ENCODE data around the gene PLCXD3. TPM values are rescaled to one million over a fixed set of nuclear protein-coding genes. Genes with fewer than 3 reads are reported as not detected.

Gene PLCXD3
- total and polyA plus RNA-seq, 10 of the 15 experiments (the other 5 are each of a cell fraction or from before 2014, with no cell fraction given), result not detected

DNA sequence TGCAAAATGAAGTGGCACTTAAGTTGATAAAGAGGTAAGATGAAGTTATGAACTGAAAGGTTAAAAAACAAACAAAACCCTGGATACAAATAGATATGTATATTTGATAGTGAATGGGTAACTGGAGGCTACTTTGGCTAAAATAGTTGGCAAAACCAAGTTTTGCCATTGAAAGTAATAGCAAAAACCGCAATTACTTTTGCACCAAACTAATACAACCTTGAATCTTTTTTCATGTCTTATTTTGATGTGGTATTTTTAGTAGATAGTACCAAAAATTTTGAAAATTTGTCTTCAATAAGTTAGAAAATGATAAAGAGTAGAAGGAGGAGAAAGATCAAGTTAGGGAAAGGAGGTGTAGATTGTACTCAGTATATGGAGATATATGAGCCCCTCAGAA lies 47.9 kb upstream of the PLCXD3 start:
- intact Hi-C loops (cut with micrococcal nuclease; ENCODE audit: unreplicated experiment) (no loop called here), in situ Hi-C loops (cut with MboI) (no loop called here)
- Histone ChIP-seq H3K9me3 (replicated peaks; ENCODE audit: control insufficient read depth, insufficient read depth, low read length) (no peaks in the 10 kb centered on the region), H3K36me3 (ENCODE audit: control insufficient read depth in 2 of 2, insufficient read depth in 2 of 2, low read length in 1 of 2) (no peaks in the 10 kb centered on the region), H3K9ac (ENCODE audit: control insufficient read depth, insufficient read depth, low read length) (no peak overlapping the region), H4K20me1 (ENCODE audit: control insufficient read depth, insufficient read depth) (no peaks in the 10 kb centered on the region), H3K27me3 (replicated peaks in 1 of 2; ENCODE audit: control insufficient read depth in 2 of 2, insufficient read depth in 2 of 2, low read length in 1 of 2) (no peaks in the 10 kb centered on the region), H3K79me2 (ENCODE audit: control insufficient read depth, insufficient read depth, low read length) (no peaks in the 10 kb centered on the region), H3K4me3 (no peak overlapping the region), H3K4me1 (ENCODE audit: control insufficient read depth, insufficient read depth, low read length) (no peaks in the 10 kb centered on the region), H3K4me2 (ENCODE audit: control insufficient read depth, insufficient read depth) (no peak overlapping the region), H3K27ac (ENCODE audit: control insufficient read depth, insufficient read depth) (no peak overlapping the region), H2AFZ (ENCODE audit: control insufficient read depth, low read depth, low read length) (no peak overlapping the region)
- WGBS (ENCODE audit: insufficient coverage, insufficient replicate concordance, low lambda C conversion rate, missing lambda C conversion rate), result 32% methylated on average over 1 of the region's 1 CpG
- no TSS peak for BruUV-seq (replicated peaks)
- RAD21 ChIA-PET (ENCODE audit: unreplicated experiment), result no interaction called here
- POLR2A ChIA-PET, result no interaction called here
- CTCF ChIA-PET, result no interaction called here
- FAIRE-seq (peak; percentile 35), ATAC-seq (no peak), DNase-seq (ENCODE audit: low read depth, low spot score) (no peak)
- TF ChIP-seq, protein P1, sequence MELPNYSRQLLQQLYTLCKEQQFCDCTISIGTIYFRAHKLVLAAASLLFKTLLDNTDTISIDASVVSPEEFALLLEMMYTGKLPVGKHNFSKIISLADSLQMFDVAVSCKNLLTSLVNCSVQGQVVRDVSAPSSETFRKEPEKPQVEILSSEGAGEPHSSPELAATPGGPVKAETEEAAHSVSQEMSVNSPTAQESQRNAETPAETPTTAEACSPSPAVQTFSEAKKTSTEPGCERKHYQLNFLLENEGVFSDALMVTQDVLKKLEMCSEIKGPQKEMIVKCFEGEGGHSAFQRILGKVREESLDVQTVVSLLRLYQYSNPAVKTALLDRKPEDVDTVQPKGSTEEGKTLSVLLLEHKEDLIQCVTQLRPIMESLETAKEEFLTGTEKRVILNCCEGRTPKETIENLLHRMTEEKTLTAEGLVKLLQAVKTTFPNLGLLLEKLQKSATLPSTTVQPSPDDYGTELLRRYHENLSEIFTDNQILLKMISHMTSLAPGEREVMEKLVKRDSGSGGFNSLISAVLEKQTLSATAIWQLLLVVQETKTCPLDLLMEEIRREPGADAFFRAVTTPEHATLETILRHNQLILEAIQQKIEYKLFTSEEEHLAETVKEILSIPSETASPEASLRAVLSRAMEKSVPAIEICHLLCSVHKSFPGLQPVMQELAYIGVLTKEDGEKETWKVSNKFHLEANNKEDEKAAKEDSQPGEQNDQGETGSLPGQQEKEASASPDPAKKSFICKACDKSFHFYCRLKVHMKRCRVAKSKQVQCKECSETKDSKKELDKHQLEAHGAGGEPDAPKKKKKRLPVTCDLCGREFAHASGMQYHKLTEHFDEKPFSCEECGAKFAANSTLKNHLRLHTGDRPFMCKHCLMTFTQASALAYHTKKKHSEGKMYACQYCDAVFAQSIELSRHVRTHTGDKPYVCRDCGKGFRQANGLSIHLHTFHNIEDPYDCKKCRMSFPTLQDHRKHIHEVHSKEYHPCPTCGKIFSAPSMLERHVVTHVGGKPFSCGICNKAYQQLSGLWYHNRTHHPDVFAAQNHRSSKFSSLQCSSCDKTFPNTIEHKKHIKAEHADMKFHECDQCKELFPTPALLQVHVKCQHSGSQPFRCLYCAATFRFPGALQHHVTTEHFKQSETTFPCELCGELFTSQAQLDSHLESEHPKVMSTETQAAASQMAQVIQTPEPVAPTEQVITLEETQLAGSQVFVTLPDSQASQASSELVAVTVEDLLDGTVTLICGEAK (IDR thresholded peaks at IDR 0.05; ENCODE audit: borderline replicate concordance), result peak; percentile 30; the same call in 1 of the 2 replicates
- TF ChIP-seq KAT2A (conservative IDR thresholded peaks at IDR 0.05; ENCODE audit: control insufficient read depth, low read depth, low read length) (no peak), NFIC (IDR thresholded peaks at IDR 0.05; ENCODE audit: low read depth, low read length) (no peak)
- SMC1A ChIA-PET (ENCODE audit: uncharacterized antibody, unreplicated experiment), result no interaction called here

DNA sequence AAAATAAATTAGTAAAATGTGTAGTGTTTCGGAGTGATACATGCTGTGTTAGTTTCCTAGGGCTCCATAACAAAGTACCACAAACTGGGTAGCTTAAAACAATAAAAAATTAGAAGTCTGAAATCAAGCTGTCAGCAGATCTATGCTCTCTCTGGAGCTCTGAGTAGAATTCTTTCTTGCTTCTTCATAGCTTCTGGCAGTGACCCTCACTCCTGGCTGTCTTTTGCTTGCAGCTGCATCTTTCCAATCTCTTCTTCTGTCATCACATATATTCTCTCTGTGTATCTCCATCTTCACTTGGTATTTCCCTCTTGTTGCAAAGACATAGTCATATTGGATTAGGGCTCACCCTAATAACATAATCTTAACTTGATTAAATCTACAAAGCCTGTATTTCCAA lies 37.6 kb upstream of the PLCXD3 start:
- no peak for DNase-seq (ENCODE audit: low read depth, low spot score)
- in situ Hi-C loops (cut with MboI) (no loop called here), intact Hi-C loops (cut with micrococcal nuclease; ENCODE audit: unreplicated experiment) (no loop called here)
- H3K79me2 ChIP-seq (ENCODE audit: control insufficient read depth, insufficient read depth, low read length), result no peaks in the 10 kb centered on the region
- H3K27me3 ChIP-seq (replicated peaks in 1 of 2; ENCODE audit: control insufficient read depth in 2 of 2, insufficient read depth in 2 of 2, low read length in 1 of 2), result no peaks in the 10 kb centered on the region
- H3K4me1 ChIP-seq (ENCODE audit: control insufficient read depth, insufficient read depth, low read length), result no peaks in the 10 kb centered on the region
- no peaks in the 10 kb centered on the region for H4K20me1 ChIP-seq (ENCODE audit: control insufficient read depth, insufficient read depth)
- H2AFZ ChIP-seq (ENCODE audit: control insufficient read depth, low read depth, low read length), result no peak overlapping the region
- no peak overlapping the region for H3K4me3 ChIP-seq
- TF ChIP-seq SRF (IDR thresholded peaks at IDR 0.05; ENCODE audit: low read depth in 2 of 2, low read length in 2 of 2) (no peak), NBN (IDR thresholded peaks at IDR 0.05) (no peak)
- RAD21 ChIA-PET (ENCODE audit: unreplicated experiment), result no interaction called here
- H3K36me3 ChIP-seq (ENCODE audit: control insufficient read depth in 2 of 2, insufficient read depth in 2 of 2, low read length in 1 of 2), result no peaks in the 10 kb centered on the region
- H3K9me3 ChIP-seq (replicated peaks; ENCODE audit: control insufficient read depth, insufficient read depth, low read length), result no peaks in the 10 kb centered on the region
- WGBS (ENCODE audit: insufficient coverage, insufficient replicate concordance, low lambda C conversion rate, missing lambda C conversion rate), result 0% methylated on average over 1 of the region's 1 CpG
- SMC1A ChIA-PET (ENCODE audit: uncharacterized antibody, unreplicated experiment), result no interaction called here
- CTCF ChIA-PET, result interaction anchor here (1.4 to 1.6 kb wide), 2 partner anchors 10 to 643 kb away, joined by 3 to 4 read pairs; no protein-coding TSS in a partner anchor
- no TSS peak for BruUV-seq (replicated peaks)
- no peak overlapping the region for H3K27ac ChIP-seq (ENCODE audit: control insufficient read depth, insufficient read depth)
- ATAC-seq, result no peak
- H3K9ac ChIP-seq (ENCODE audit: control insufficient read depth, insufficient read depth, low read length), result no peak overlapping the region
- FAIRE-seq, result no peak
- POLR2A ChIA-PET, result no interaction called here
- H3K4me2 ChIP-seq (ENCODE audit: control insufficient read depth, insufficient read depth), result no peak overlapping the region
